ENCODE measurements around the gene USP43. TPM values are rescaled to one million over a fixed set of nuclear protein-coding genes. Genes with fewer than 3 reads are reported as not detected.
A peak's percentile ranks its signal among the peaks of the same experiment; 100 is the strongest.

The USP43 gene
- total and polyA plus RNA-seq, 11 donors, result 0.01 to 0.41 (median 0.14) TPM; not detected in 7

GRCh38 chr17:9763643-9764042 is 118.3 kb downstream of the USP43 start:
- Histone ChIP-seq H3K27me3 (peaks cover 0 to 21% (median 0%) of the 10 kb centered on the region in 9 donors), H3K36me3 (no peaks in the 10 kb centered on the region), H3K4me3 (no peak overlapping the region), H3K4me1 (peaks cover 0 to 4% (median 0%) of the 10 kb centered on the region in 12 donors), H3K27ac (no peak overlapping the region), H3K9me3 (no peaks in the 10 kb centered on the region)
- intact Hi-C loops (cut with DNase I), result no loop called here
- DNase-seq (no peak), ATAC-seq (peak in 2 of 4 donors; percentile 45 to 49)
- WGBS, 4 donors, result 39 to 44% (median 42%) methylated on average over 4 of the region's 4 CpGs
- TF ChIP-seq, protein P1, sequence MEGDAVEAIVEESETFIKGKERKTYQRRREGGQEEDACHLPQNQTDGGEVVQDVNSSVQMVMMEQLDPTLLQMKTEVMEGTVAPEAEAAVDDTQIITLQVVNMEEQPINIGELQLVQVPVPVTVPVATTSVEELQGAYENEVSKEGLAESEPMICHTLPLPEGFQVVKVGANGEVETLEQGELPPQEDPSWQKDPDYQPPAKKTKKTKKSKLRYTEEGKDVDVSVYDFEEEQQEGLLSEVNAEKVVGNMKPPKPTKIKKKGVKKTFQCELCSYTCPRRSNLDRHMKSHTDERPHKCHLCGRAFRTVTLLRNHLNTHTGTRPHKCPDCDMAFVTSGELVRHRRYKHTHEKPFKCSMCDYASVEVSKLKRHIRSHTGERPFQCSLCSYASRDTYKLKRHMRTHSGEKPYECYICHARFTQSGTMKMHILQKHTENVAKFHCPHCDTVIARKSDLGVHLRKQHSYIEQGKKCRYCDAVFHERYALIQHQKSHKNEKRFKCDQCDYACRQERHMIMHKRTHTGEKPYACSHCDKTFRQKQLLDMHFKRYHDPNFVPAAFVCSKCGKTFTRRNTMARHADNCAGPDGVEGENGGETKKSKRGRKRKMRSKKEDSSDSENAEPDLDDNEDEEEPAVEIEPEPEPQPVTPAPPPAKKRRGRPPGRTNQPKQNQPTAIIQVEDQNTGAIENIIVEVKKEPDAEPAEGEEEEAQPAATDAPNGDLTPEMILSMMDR (IDR thresholded peaks at IDR 0.05), result no peak
- no peak for TF ChIP-seq POLR2A (IDR thresholded peaks at IDR 0.05)

GRCh38 chr17:9765322-9765721 is 120.0 kb downstream of the USP43 start:
- peaks cover 0 to 26% (median 0%) of the 10 kb centered on the region in 9 donors for H3K27me3 ChIP-seq

DNA sequence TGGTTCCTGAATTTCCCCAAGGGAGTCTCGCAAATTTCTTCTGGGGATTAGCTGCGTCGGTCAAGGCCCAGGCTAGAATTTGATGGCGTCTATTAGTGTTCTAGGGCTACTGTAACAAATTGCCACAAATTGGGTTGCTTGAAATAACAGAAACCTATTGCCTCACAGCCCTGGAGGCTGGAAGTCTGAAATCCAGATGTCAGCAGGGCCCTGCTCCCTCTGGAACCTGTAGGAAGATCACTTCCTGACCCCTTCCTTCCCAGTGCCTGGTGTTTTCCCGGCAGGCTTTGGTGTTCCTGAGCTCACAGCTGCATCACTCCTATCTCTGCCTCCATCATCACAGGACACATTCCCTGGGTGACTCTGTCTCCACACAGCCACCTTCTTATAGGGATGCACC is 121.7 kb downstream of the USP43 start:
- peak in 2 of 4 donors; percentile 23 to 67 for ATAC-seq
- no peaks in the 10 kb centered on the region for H3K9me3 ChIP-seq
- peaks cover 0 to 4% (median 0%) of the 10 kb centered on the region in 12 donors for H3K4me1 ChIP-seq
- WGBS, 4 donors, result 28 to 50% (median 47%) methylated on average over 5 of the region's 5 CpGs
- intact Hi-C loops (cut with DNase I), result loop anchor here in 3 of 10 donors (5.0 kb wide), 1 partner anchor 40 kb away; no protein-coding TSS in a partner anchor
- peaks cover 0 to 37% (median 0%) of the 10 kb centered on the region in 9 donors for H3K27me3 ChIP-seq
- H3K27ac ChIP-seq, result peak overlapping the region in 2 of 12 donors; percentile 23 to 29
- H3K36me3 ChIP-seq, result no peaks in the 10 kb centered on the region
- TF ChIP-seq, protein P1 (IDR thresholded peaks at IDR 0.05), result no peak
- TF ChIP-seq POLR2A (IDR thresholded peaks at IDR 0.05), result no peak
- H3K4me3 ChIP-seq, result no peak overlapping the region
- peak in 3 of 5 donors; percentile 17 to 47 (median 41) for DNase-seq

More at GRCh38 chr17:9765322-9765721, 120.0 kb downstream of the USP43 start:
- H3K27ac ChIP-seq, result no peak overlapping the region
- no peak for DNase-seq
- H3K36me3 ChIP-seq, result no peaks in the 10 kb centered on the region
- ATAC-seq, result peak in 3 of 4 donors; percentile 58 to 70 (median 65)
- H3K4me1 ChIP-seq, result peaks cover 0 to 4% (median 0%) of the 10 kb centered on the region in 12 donors
- intact Hi-C loops (cut with DNase I), result loop anchor here in 3 of 10 donors (5.0 kb wide), 1 partner anchor 38 kb away; no protein-coding TSS in a partner anchor
- no peak overlapping the region for H3K4me3 ChIP-seq
- 70 to 94% (median 87%) methylated on average over 1 of the region's 1 CpG for WGBS, 4 donors
- no peaks in the 10 kb centered on the region for H3K9me3 ChIP-seq
- TF ChIP-seq POLR2A (IDR thresholded peaks at IDR 0.05), result no peak
- TF ChIP-seq, protein P1 (IDR thresholded peaks at IDR 0.05), result no peak

DNA sequence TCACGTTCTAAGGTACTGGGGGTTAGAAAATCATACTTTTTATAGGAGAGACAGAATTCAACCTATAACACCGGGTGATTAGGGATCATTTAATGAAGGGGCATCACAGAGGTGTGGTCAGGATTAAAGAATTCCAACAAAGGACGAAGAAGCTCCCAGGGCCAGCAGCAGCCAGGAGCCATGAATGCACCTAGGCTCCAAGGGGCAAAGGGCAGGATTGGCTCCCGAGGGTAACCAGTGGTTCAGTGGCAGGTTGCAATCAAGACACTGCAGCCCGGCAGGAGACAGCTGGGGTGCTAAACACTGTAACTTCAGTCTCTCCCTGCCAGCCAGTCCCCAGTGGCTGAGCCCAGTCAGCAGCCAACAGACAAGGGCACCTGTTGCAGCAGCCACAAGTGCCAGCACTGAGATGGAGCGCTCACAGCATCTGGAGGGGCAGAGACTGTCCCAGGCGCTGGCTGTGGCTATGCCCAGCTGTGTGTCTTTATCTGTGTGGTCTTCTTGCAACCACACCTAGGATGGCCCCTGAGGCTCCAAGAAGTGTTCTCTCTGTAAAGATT is 122.2 kb downstream of the USP43 start:
- WGBS, 4 donors, result 69 to 85% (median 80%) methylated on average over 5 to 7 of the region's 7 CpGs
- Histone ChIP-seq H3K9me3 (no peaks in the 10 kb centered on the region), H3K27ac (no peak overlapping the region), H3K4me3 (no peak overlapping the region), H3K27me3 (peaks cover 0 to 37% (median under 1%) of the 10 kb centered on the region in 9 donors), H3K4me1 (peaks cover 0 to 4% (median 0%) of the 10 kb centered on the region in 12 donors), H3K36me3 (no peaks in the 10 kb centered on the region)
- no peak for TF ChIP-seq POLR2A (IDR thresholded peaks at IDR 0.05)
- TF ChIP-seq, protein P1 (IDR thresholded peaks at IDR 0.05), result no peak
- no peak for ATAC-seq
- intact Hi-C loops (cut with DNase I), result loop anchor here in 3 of 10 donors (5.0 kb wide), 1 partner anchor 40 kb away; no protein-coding TSS in a partner anchor
- DNase-seq, result no peak
